Cardiac fibroblast (primary cell): ENCODE data around the gene ST6GALNAC3.

Experiments
- DNase-seq, 2 donors: peaks; one replicate each; pipeline versions ENCODE4 v3.0.0 to v3.0.0-alpha.2; 2010; ENCODE audit warnings: low read depth in 2 of 2
- H3K4me3 ChIP-seq, 2 donors: replicated peaks in 1 of 2; 1 replicate in 1 of 2; 2 replicates in 1 of 2; pipeline ENCODE4 v1.5.1; 2011; ENCODE audit warnings: low read depth in 2 of 2, low read length in 2 of 2, mild to moderate bottlenecking in 2 of 2, moderate library complexity in 1 of 2
- TF ChIP-seq, protein P1 (sequence below): IDR thresholded peaks from one replicate; pipeline ENCODE4 v1.5.1; 2011; ENCODE audit warnings: low read depth, mild to moderate bottlenecking, low read length, inconsistent platforms

Gene ST6GALNAC3

DNA sequence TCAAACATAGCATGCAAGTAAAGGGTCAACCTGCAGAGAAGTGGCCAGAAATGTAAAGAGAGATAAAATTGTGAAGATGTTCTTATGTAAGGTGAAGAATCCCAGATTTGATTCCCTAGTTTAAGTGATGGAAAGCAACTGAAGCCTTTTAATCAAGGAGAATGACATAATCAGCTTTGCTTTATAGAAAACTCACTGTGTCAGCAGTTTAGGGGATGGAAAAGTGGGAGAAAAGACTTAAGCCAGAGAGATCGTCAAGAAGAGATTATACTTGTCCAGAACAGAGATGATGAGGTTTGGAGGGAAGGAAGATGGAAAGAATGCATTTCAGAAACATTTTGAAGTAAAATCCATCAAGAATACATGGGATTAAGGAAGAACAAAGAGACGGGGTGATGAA lies 517.4 kb downstream of the ST6GALNAC3 start:
- TF ChIP-seq, protein P1, sequence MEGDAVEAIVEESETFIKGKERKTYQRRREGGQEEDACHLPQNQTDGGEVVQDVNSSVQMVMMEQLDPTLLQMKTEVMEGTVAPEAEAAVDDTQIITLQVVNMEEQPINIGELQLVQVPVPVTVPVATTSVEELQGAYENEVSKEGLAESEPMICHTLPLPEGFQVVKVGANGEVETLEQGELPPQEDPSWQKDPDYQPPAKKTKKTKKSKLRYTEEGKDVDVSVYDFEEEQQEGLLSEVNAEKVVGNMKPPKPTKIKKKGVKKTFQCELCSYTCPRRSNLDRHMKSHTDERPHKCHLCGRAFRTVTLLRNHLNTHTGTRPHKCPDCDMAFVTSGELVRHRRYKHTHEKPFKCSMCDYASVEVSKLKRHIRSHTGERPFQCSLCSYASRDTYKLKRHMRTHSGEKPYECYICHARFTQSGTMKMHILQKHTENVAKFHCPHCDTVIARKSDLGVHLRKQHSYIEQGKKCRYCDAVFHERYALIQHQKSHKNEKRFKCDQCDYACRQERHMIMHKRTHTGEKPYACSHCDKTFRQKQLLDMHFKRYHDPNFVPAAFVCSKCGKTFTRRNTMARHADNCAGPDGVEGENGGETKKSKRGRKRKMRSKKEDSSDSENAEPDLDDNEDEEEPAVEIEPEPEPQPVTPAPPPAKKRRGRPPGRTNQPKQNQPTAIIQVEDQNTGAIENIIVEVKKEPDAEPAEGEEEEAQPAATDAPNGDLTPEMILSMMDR: no peak
- H3K4me3 ChIP-seq: no peak overlapping the region
- no peak for DNase-seq

GRCh38 chr1:76593141-76593540 lies 518.6 kb downstream of the ST6GALNAC3 start:
- DNase-seq: no peak
- H3K4me3 ChIP-seq: no peak overlapping the region
- TF ChIP-seq, protein P1: no peak

DNA sequence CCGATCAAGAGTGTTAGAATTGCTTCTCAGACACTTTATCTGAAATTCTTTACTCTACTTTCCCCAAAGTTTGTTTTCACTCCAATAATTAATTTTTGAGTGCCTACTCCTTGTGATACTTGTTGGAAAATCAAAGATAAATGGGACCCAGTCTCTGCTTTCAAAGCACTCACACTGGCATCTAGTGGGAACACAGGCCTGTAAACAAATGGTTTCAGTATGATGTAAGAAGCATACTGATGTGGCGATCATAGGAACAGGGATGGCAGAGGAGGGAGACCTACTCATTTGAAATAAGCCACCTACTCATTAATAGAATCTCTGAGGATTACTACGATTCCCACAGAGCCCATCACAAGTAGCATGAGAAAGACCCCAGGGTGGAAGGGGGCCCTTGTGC lies 519.1 kb downstream of the ST6GALNAC3 start:
- DNase-seq: no peak
- TF ChIP-seq, protein P1: no peak
- no peak overlapping the region for H3K4me3 ChIP-seq

DNA sequence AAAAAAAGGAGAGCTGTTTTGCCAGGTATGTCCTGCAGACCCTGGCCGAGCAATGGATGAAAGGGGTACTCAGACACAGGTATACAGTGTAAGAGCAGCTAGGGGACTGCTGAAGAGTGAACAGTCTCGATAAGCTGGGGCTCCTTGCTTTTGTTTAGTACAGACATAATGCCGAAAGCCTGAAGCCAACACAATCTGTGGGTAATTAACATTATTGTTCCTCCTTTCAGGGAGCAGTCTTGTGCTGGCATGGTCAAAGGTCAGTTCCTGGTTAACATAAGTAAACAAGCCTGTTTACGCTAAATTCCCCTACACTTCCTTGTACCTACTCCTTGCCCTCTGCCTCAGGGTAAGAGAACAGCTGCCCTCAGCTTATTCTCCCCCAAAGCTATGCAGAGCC lies 520.5 kb downstream of the ST6GALNAC3 start:
- TF ChIP-seq, protein P1: no peak
- H3K4me3 ChIP-seq: no peak overlapping the region
- no peak for DNase-seq

GRCh38 chr1:76601465-76601864 lies 526.9 kb downstream of the ST6GALNAC3 start:
- DNase-seq: no peak
- TF ChIP-seq, protein P1: no peak
- H3K4me3 ChIP-seq: no peak overlapping the region

- H3K4me3 ChIP-seq: no peak overlapping the region
- DNase-seq: no peak
- TF ChIP-seq, protein P1: no peak
These were observed 533.2 kb downstream of the ST6GALNAC3 start for GRCh38 chr1:76607717-76608116.

- no peak overlapping the region for H3K4me3 ChIP-seq
- DNase-seq: no peak
- TF ChIP-seq, protein P1: no peak
These were observed 537.4 kb downstream of the ST6GALNAC3 start for GRCh38 chr1:76611770-76612445.
